ENCODE results near the gene HOXB7. TPM values are rescaled to one million over a fixed set of nuclear protein-coding genes. Genes with fewer than 3 reads are reported as not detected.

Gene HOXB7
- total and polyA plus RNA-seq, 2 experiments from 2014 or later: not detected

GRCh38 chr17:48617471-48618255 is 6.8 kb upstream of the HOXB7 start:
- peak; percentile 58 for DNase-seq (ENCODE audit: low spot score)
- peak; percentile 19 for ATAC-seq
- H3K27me3 Mint-ChIP-seq (ENCODE audit: insufficient read depth, low read depth, poor library complexity): peaks cover 99% of the 10 kb centered on the region

GRCh38 chr17:48616717-48617470 is 6.1 kb upstream of the HOXB7 start:
- Histone ChIP-seq H3K27me3 (ENCODE audit: insufficient read depth) (peaks cover 100% of the 10 kb centered on the region), H3K4me2 (no peak overlapping the region), H2AFZ (no peak overlapping the region), H3K27ac (ENCODE audit: low read depth) (no peak overlapping the region), H3K36me3 (ENCODE audit: insufficient read depth) (no peaks in the 10 kb centered on the region), H4K20me1 (replicated peaks; ENCODE audit: insufficient read depth) (peaks cover 56% of the 10 kb centered on the region), H3K9me2 (ENCODE audit: insufficient read depth) (no peaks in the 10 kb centered on the region), H3K4me1 (ENCODE audit: insufficient read depth) (peaks cover 39% of the 10 kb centered on the region), H3K4me3 (no peak overlapping the region), H3F3A (replicated peaks; ENCODE audit: low read depth) (peaks cover 42% of the 10 kb centered on the region), H3K79me2 (replicated peaks; ENCODE audit: insufficient read depth) (no peaks in the 10 kb centered on the region)
- Mint-ChIP-seq H3K9me3 (peaks cover 10% of the 10 kb centered on the region; the same call in 2 of the 3 replicates), H3K4me1 (peaks cover 32% of the 10 kb centered on the region), H3K27ac (no peak overlapping the region), H3K4me3 (no peak overlapping the region), H3K27me3 (ENCODE audit: insufficient read depth, low read depth, poor library complexity) (peaks cover 99% of the 10 kb centered on the region), H3K36me3 (ENCODE audit: low read depth) (peaks cover 3% of the 10 kb centered on the region; the same call in 1 of the 3 replicates)
- no peak for ATAC-seq
- peak; percentile 97 for TF ChIP-seq EZH2 (IDR thresholded peaks at IDR 0.05; ENCODE audit: low read depth, unreplicated experiment)
- no peak for TF ChIP-seq ETS1 (IDR thresholded peaks at IDR 0.05)
- no peak for DNase-seq (ENCODE audit: low spot score)

More at GRCh38 chr17:48617471-48618255, 6.8 kb upstream of the HOXB7 start:
- Histone ChIP-seq H3K27ac (ENCODE audit: low read depth) (no peak overlapping the region), H3K4me1 (ENCODE audit: insufficient read depth) (peaks cover 35% of the 10 kb centered on the region), H3K4me2 (peak overlapping the region; percentile 32; the same call in 1 of the 2 replicates), H3K79me2 (replicated peaks; ENCODE audit: insufficient read depth) (no peaks in the 10 kb centered on the region), H3K4me3 (no peak overlapping the region), H3K27me3 (ENCODE audit: insufficient read depth) (peaks cover 100% of the 10 kb centered on the region), H4K20me1 (replicated peaks; ENCODE audit: insufficient read depth) (peaks cover 60% of the 10 kb centered on the region), H3F3A (replicated peaks; ENCODE audit: low read depth) (peaks cover 45% of the 10 kb centered on the region), H2AFZ (no peak overlapping the region), H3K36me3 (ENCODE audit: insufficient read depth) (no peaks in the 10 kb centered on the region), H3K9me2 (ENCODE audit: insufficient read depth) (no peaks in the 10 kb centered on the region)
- Mint-ChIP-seq H3K4me1 (peaks cover 27% of the 10 kb centered on the region), H3K4me3 (no peak overlapping the region), H3K27ac (no peak overlapping the region), H3K36me3 (ENCODE audit: low read depth) (peaks cover 3% of the 10 kb centered on the region; the same call in 1 of the 3 replicates), H3K9me3 (peaks cover 10% of the 10 kb centered on the region; the same call in 2 of the 3 replicates)
- peak; percentile 96 for TF ChIP-seq EZH2 (IDR thresholded peaks at IDR 0.05; ENCODE audit: low read depth, unreplicated experiment)
- no peak for TF ChIP-seq CREB1 (CRISPR knock-in tag; IDR thresholded peaks at IDR 0.05; ENCODE audit: low read depth)
- no peak for TF ChIP-seq EZH2phosphoT487 (IDR thresholded peaks at IDR 0.05; ENCODE audit: unreplicated experiment)

Data from GM23338 (cell line).